ENCODE results near the gene UGGT2. TPM values are rescaled to one million over a fixed set of nuclear protein-coding genes. Genes with fewer than 3 reads are reported as not detected.
"Not testable (repeated sequence)": the region's sequence is repeated elsewhere in the genome, so short reads cannot be mapped to it uniquely, and the experiment has no call there.

Gene UGGT2
- total RNA-seq, 2 donors from 2014 or later: 0.04 TPM; not detected in 1

DNA sequence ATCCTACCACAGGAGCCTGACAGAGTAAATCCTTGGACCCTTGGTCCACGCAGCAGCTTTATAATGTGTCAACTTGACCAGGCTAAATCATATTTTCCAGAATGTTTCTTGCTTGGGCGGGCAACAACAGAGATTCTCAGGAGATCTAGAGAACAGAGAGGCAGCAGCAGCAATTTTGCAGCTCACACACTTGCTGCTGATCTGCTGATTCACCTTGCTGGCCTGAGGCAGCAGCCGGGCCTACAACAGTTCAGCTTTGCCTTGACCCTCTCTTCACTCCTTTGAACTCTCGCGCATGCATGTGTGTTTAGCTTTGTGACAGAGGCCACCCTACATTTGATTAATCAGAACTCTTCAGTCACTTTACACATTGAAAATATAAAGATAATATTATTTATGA, 159.3 kb downstream of the UGGT2 start:
- ATAC-seq (no peak), DNase-seq (ENCODE audit: low spot score in 2 of 2) (no peak)
- Mint-ChIP-seq H3K36me3 (no peaks in the 10 kb centered on the region), H3K27ac (no peak overlapping the region), H3K9me3 (no peaks in the 10 kb centered on the region)

- no peak for ATAC-seq
- H3K27ac Mint-ChIP-seq: no peak overlapping the region
- DNase-seq (ENCODE audit: low spot score in 2 of 2): no peak
- no peaks in the 10 kb centered on the region for H3K9me3 Mint-ChIP-seq
- no peaks in the 10 kb centered on the region for H3K36me3 Mint-ChIP-seq
Measured at GRCh38 chr13:95882121-95882520, 171.1 kb downstream of the UGGT2 start.

- H3K9me3 Mint-ChIP-seq: no peaks in the 10 kb centered on the region
- no peak for ATAC-seq
- no peak for DNase-seq (ENCODE audit: low spot score in 2 of 2)
- no peaks in the 10 kb centered on the region for H3K36me3 Mint-ChIP-seq
- H3K27ac Mint-ChIP-seq: no peak overlapping the region
Measured at GRCh38 chr13:95880331-95880730, 172.9 kb downstream of the UGGT2 start.

GRCh38 chr13:95874286-95874685, 178.9 kb downstream of the UGGT2 start:
- Mint-ChIP-seq H3K9me3 (no peaks in the 10 kb centered on the region), H3K36me3 (no peaks in the 10 kb centered on the region), H3K27ac (no peak overlapping the region)
- no peak for ATAC-seq
- no peak for DNase-seq (ENCODE audit: low spot score in 2 of 2)

GRCh38 chr13:95870421-95870820, 182.8 kb downstream of the UGGT2 start:
- H3K36me3 Mint-ChIP-seq: no peaks in the 10 kb centered on the region
- no peak for ATAC-seq
- no peak overlapping the region for H3K27ac Mint-ChIP-seq
- no peaks in the 10 kb centered on the region for H3K9me3 Mint-ChIP-seq
- DNase-seq (ENCODE audit: low spot score in 2 of 2): no peak

GRCh38 chr13:95865080-95865615, 188.1 kb downstream of the UGGT2 start:
- ATAC-seq: no peak
- no peak overlapping the region for H3K27ac Mint-ChIP-seq

DNA sequence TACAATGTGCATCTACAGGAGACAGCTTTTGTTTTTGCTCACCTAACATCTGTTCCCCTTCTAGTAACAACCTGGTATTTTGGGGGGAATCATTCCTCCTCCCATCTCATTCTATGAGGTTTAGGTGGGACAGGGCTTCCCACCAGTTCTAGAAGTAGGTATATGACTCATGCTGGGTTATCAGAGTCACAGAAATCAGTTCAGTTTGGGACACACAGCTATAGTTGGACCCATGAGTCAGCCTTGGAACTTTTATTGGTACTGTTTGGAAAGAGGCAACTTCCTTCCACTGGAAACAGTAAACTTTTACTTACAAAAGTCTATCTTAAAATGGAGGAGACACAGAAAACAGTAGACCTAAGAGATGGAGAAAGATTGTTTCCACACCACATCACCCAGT, 190.8 kb downstream of the UGGT2 start:
- Mint-ChIP-seq H3K27ac (no peak overlapping the region), H3K9me3 (no peaks in the 10 kb centered on the region), H3K36me3 (no peaks in the 10 kb centered on the region)
- ATAC-seq: no peak
- DNase-seq (ENCODE audit: low spot score in 2 of 2): no peak

More at GRCh38 chr13:95865080-95865615, 188.1 kb downstream of the UGGT2 start:
- Mint-ChIP-seq H3K36me3 (no peaks in the 10 kb centered on the region), H3K9me3 (no peaks in the 10 kb centered on the region)
- DNase-seq (ENCODE audit: low spot score in 2 of 2): no peak

GRCh38 chr13:95861296-95861695, 191.9 kb downstream of the UGGT2 start:
- ATAC-seq (no peak), DNase-seq (ENCODE audit: low spot score in 2 of 2) (no peak)
- H3K27ac Mint-ChIP-seq: no peak overlapping the region
- no peaks in the 10 kb centered on the region for H3K9me3 Mint-ChIP-seq
- H3K36me3 Mint-ChIP-seq: no peaks in the 10 kb centered on the region

GRCh38 chr13:95858286-95859075, 194.7 kb downstream of the UGGT2 start:
- Mint-ChIP-seq H3K36me3 (no peaks in the 10 kb centered on the region), H3K9me3 (no peaks in the 10 kb centered on the region), H3K27ac (no peak overlapping the region)
- no peak for ATAC-seq
- DNase-seq (ENCODE audit: low spot score in 2 of 2): no peak

DNA sequence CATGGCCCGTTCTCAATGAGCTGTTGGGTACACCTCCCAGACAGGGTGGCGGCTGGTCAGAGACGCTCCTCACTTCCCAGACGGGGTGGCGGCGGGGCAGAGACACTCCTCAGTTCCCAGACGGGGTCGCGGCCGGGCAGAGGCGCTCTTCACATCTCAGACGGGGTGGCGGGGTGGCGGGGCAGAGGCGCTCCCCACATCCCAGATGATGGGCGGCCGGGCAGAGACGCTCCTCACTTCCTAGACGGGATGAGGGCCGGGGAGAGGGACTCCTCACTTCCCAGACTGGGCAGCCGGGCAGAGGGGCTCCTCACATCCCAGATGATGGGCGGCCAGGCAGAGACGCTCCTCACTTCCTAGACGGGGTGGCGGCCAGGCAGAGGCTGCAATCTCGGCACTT, 207.5 kb downstream of the UGGT2 start:
- not testable (repeated sequence) for H3K36me3 Mint-ChIP-seq; H3K9me3 Mint-ChIP-seq; ATAC-seq; DNase-seq (ENCODE audit: low spot score in 2 of 2); H3K27ac Mint-ChIP-seq

- no peak overlapping the region for H3K27ac Mint-ChIP-seq
- H3K9me3 Mint-ChIP-seq: peaks cover 3 to 11% of the 10 kb centered on the region in 2 donors
- no peak for DNase-seq (ENCODE audit: low spot score in 2 of 2)
- H3K36me3 Mint-ChIP-seq: peaks cover 0 to 6% of the 10 kb centered on the region in 2 donors
- no peak for ATAC-seq
Measured at GRCh38 chr13:95842898-95843297, 210.3 kb downstream of the UGGT2 start.

DNA sequence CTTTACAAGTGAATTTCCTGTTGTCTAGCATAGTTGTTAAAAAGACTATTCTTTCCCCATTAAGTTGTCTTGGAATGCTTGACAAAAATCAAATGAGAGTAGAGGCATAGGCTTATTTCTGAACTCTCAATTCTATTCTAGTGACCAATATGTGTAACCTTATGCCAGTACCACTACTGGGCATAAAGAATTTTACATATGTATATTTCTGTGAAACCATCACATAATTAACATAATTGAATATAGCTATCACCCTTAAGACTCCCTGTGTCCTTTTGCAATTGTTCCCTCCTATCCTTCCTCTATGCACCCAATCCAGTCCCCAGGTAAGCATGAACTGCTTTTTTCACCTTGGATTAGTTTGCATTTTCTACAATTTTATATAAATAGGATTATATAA, 211.3 kb downstream of the UGGT2 start:
- ATAC-seq (no peak), DNase-seq (ENCODE audit: low spot score in 2 of 2) (no peak)
- Mint-ChIP-seq H3K9me3 (peaks cover 3 to 11% of the 10 kb centered on the region in 2 donors), H3K27ac (no peak overlapping the region), H3K36me3 (peaks cover 0 to 6% of the 10 kb centered on the region in 2 donors)

DNA sequence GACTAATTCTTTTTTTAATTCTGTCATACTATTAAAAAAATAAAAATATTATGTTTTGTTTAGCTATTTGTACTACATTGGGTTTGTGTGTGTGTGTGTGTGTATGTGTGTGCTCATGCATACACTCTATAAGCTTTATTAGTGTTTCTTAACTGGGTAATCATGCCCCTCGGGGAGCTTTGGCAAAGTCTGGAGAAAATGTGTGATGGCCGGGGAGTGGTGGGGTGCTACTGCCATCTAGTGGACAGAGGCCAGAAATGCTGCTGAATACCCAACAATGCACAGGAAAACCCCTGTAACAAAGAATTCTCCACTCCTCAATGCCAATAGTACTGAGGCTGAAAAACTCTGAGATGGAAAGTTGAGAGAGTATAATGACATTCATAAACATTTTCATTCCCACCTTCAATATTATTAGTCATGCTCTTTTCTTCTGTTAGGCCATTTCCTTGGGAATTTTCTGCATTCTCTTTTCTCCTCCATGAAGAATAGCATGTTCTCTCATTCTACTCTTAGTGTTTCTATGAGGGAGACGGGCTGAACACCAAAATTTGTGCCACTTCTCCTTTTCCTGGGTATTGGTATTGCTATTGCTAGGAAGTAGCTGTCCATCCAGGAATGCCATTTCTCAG, 219.0 kb downstream of the UGGT2 start:
- peaks cover 3 to 5% of the 10 kb centered on the region in 2 donors for H3K9me3 Mint-ChIP-seq
- DNase-seq (ENCODE audit: low spot score in 2 of 2) (peak in 1 of 2 donors; percentile 60), ATAC-seq (peak; percentile 50 to 66)
- no peak overlapping the region for H3K27ac Mint-ChIP-seq
- H3K36me3 Mint-ChIP-seq: peaks cover 0 to 6% of the 10 kb centered on the region in 2 donors

GRCh38 chr13:95833719-95834118, 219.5 kb downstream of the UGGT2 start:
- Mint-ChIP-seq H3K36me3 (peaks cover under 1 to 2% of the 10 kb centered on the region in 2 donors), H3K27ac (no peak overlapping the region), H3K9me3 (peaks cover 0 to under 1% of the 10 kb centered on the region in 2 donors)
- DNase-seq (ENCODE audit: low spot score in 2 of 2): no peak
- no peak for ATAC-seq

DNA sequence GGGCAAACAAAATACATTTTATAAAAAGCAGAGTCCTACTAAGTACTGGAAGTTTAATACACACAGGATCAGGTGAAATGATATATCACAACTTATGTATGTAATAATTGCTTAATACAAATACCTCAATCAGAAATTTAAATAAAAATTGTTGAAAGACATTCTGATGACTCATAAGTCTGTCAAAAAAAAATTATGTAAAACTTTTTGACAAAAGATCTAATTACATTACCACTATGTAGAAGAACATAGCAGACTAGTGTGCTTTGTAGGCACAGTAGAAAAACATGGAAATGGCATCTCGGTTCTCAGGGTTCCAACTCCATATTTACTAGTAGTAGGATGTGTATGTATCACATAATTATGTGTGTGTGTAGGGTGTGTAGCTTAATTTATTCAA, 220.1 kb downstream of the UGGT2 start:
- peaks cover 0 to 8% of the 10 kb centered on the region in 2 donors for H3K36me3 Mint-ChIP-seq
- no peak for DNase-seq (ENCODE audit: low spot score in 2 of 2)
- H3K9me3 Mint-ChIP-seq: peaks cover 0 to 5% of the 10 kb centered on the region in 2 donors
- H3K27ac Mint-ChIP-seq: no peak overlapping the region
- no peak for ATAC-seq

- H3K27ac Mint-ChIP-seq: no peak overlapping the region
- DNase-seq (ENCODE audit: low spot score in 2 of 2) (no peak), ATAC-seq (no peak)
- H3K36me3 Mint-ChIP-seq: no peaks in the 10 kb centered on the region
- H3K9me3 Mint-ChIP-seq: no peaks in the 10 kb centered on the region
Measured at GRCh38 chr13:95822303-95822702, 230.9 kb downstream of the UGGT2 start.

GRCh38 chr13:95814495-95814894, 238.7 kb downstream of the UGGT2 start:
- DNase-seq (ENCODE audit: low spot score in 2 of 2) (no peak), ATAC-seq (no peak)
- Mint-ChIP-seq H3K9me3 (peaks cover 8 to 16% of the 10 kb centered on the region in 2 donors), H3K36me3 (peaks cover 6 to 17% of the 10 kb centered on the region in 2 donors), H3K27ac (no peak overlapping the region)
